ENCODE data around the gene CTXN1.

CTXN1 gene

DNA sequence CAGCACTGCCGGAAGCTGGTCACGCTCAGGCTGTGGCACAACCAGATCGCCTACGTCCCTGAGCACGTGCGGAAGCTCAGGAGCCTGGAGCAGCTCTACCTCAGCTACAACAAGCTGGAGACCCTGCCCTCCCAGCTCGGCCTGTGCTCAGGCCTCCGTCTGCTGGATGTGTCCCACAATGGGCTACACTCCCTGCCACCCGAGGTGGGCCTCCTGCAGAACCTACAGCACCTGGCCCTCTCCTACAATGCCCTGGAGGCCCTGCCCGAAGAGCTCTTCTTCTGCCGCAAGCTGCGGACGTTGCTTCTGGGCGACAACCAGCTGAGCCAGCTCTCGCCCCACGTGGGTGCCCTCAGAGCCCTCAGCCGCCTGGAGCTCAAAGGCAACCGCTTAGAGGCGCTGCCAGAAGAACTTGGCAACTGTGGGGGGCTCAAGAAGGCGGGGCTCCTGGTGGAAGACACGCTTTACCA, 25.5 kb downstream of the CTXN1 start:
- H2AFZ ChIP-seq (ENCODE audit: low read depth, low read length): no peak overlapping the region
- peaks cover 11% of the 10 kb centered on the region; the same call in 1 of the 2 replicates for H4K20me1 ChIP-seq (ENCODE audit: insufficient read depth, low read length)
- H3K9me3 ChIP-seq (ENCODE audit: insufficient read depth, low read length): no peaks in the 10 kb centered on the region
- no peak overlapping the region for H3K4me2 ChIP-seq (ENCODE audit: low read length)
- no peaks in the 10 kb centered on the region for H3K27me3 ChIP-seq (ENCODE audit: low read depth, low read length)
- peaks cover 25% of the 10 kb centered on the region for H3K79me2 ChIP-seq (ENCODE audit: low read length)
- no peak overlapping the region for H3K4me3 ChIP-seq (ENCODE audit: low read length)
- no peak overlapping the region for H3K9ac ChIP-seq (ENCODE audit: low read length)
- TF ChIP-seq, protein P1, sequence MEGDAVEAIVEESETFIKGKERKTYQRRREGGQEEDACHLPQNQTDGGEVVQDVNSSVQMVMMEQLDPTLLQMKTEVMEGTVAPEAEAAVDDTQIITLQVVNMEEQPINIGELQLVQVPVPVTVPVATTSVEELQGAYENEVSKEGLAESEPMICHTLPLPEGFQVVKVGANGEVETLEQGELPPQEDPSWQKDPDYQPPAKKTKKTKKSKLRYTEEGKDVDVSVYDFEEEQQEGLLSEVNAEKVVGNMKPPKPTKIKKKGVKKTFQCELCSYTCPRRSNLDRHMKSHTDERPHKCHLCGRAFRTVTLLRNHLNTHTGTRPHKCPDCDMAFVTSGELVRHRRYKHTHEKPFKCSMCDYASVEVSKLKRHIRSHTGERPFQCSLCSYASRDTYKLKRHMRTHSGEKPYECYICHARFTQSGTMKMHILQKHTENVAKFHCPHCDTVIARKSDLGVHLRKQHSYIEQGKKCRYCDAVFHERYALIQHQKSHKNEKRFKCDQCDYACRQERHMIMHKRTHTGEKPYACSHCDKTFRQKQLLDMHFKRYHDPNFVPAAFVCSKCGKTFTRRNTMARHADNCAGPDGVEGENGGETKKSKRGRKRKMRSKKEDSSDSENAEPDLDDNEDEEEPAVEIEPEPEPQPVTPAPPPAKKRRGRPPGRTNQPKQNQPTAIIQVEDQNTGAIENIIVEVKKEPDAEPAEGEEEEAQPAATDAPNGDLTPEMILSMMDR (IDR thresholded peaks at IDR 0.05; ENCODE audit: low read depth, low read length): no peak
- TF ChIP-seq EZH2phosphoT487 (IDR thresholded peaks at IDR 0.05; ENCODE audit: low read depth): no peak
- peaks cover 16% of the 10 kb centered on the region for H3K4me1 ChIP-seq (ENCODE audit: low read length)
- H3K27ac ChIP-seq (ENCODE audit: low read length): no peak overlapping the region
- no peaks in the 10 kb centered on the region for H3K36me3 ChIP-seq (replicated peaks; ENCODE audit: low read depth, low read length)

DNA sequence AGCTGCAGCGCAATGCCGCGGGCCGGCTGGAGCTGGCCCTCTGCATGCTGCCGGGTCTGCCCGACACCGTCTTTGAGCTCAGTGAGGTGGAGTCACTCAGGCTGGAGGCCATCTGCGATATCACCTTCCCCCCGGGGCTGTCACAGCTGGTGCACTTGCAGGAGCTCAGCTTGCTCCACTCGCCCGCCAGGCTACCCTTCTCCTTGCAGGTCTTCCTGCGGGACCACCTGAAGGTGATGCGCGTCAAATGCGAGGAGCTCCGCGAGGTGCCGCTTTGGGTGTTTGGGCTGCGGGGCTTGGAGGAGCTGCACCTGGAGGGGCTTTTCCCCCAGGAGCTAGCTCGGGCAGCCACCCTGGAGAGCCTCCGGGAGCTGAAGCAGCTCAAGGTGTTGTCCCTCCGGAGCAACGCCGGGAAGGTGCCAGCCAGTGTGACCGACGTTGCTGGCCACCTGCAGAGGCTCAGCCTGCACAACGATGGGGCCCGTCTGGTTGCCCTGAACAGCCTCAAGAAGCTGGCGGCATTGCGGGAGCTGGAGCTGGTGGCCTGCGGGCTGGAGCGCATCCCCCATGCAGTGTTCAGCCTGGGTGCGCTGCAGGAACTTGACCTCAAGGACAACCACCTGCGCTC, 26.1 kb downstream of the CTXN1 start:
- TF ChIP-seq, protein P1 (IDR thresholded peaks at IDR 0.05; ENCODE audit: low read depth, low read length): no peak
- TF ChIP-seq EZH2phosphoT487 (IDR thresholded peaks at IDR 0.05; ENCODE audit: low read depth): no peak
- Histone ChIP-seq H3K27ac (ENCODE audit: low read length) (no peak overlapping the region), H3K4me2 (ENCODE audit: low read length) (no peak overlapping the region), H3K4me3 (ENCODE audit: low read length) (no peak overlapping the region), H3K9ac (ENCODE audit: low read length) (no peak overlapping the region), H3K36me3 (replicated peaks; ENCODE audit: low read depth, low read length) (no peaks in the 10 kb centered on the region), H2AFZ (ENCODE audit: low read depth, low read length) (no peak overlapping the region), H4K20me1 (ENCODE audit: insufficient read depth, low read length) (peaks cover 6% of the 10 kb centered on the region; the same call in 1 of the 2 replicates), H3K79me2 (ENCODE audit: low read length) (peaks cover 19% of the 10 kb centered on the region), H3K4me1 (ENCODE audit: low read length) (peaks cover 11% of the 10 kb centered on the region), H3K27me3 (ENCODE audit: low read depth, low read length) (no peaks in the 10 kb centered on the region), H3K9me3 (ENCODE audit: insufficient read depth, low read length) (no peaks in the 10 kb centered on the region)

DNA sequence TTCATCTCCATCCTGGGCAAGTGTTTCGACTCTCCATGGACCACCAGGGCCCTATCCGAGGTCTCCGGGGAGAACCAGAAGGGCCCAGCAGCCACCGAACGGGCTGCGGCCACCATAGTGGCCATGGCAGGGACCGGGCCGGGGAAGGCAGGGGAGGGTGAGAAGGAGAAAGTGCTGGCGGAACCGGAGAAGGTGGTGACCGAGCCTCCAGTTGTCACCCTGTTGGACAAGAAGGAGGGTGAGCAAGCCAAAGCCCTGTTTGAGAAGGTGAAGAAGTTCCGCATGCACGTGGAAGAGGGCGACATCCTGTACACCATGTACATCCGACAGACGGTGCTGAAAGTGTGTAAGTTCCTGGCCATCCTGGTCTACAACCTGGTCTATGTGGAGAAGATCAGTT, 27.0 kb downstream of the CTXN1 start:
- no peaks in the 10 kb centered on the region for H3K36me3 ChIP-seq (replicated peaks; ENCODE audit: low read depth, low read length)
- no peak overlapping the region for H3K27ac ChIP-seq (ENCODE audit: low read length)
- no peak overlapping the region for H2AFZ ChIP-seq (ENCODE audit: low read depth, low read length)
- H3K4me1 ChIP-seq (ENCODE audit: low read length): peaks cover 7% of the 10 kb centered on the region
- H3K4me2 ChIP-seq (ENCODE audit: low read length): no peak overlapping the region
- TF ChIP-seq EZH2phosphoT487 (IDR thresholded peaks at IDR 0.05; ENCODE audit: low read depth): no peak
- TF ChIP-seq, protein P1 (IDR thresholded peaks at IDR 0.05; ENCODE audit: low read depth, low read length): no peak
- H3K27me3 ChIP-seq (ENCODE audit: low read depth, low read length): no peaks in the 10 kb centered on the region
- peaks cover 10% of the 10 kb centered on the region for H3K79me2 ChIP-seq (ENCODE audit: low read length)
- H3K9ac ChIP-seq (ENCODE audit: low read length): no peak overlapping the region
- H4K20me1 ChIP-seq (ENCODE audit: insufficient read depth, low read length): no peaks in the 10 kb centered on the region
- no peak overlapping the region for H3K4me3 ChIP-seq (ENCODE audit: low read length)
- no peaks in the 10 kb centered on the region for H3K9me3 ChIP-seq (ENCODE audit: insufficient read depth, low read length)

DNA sequence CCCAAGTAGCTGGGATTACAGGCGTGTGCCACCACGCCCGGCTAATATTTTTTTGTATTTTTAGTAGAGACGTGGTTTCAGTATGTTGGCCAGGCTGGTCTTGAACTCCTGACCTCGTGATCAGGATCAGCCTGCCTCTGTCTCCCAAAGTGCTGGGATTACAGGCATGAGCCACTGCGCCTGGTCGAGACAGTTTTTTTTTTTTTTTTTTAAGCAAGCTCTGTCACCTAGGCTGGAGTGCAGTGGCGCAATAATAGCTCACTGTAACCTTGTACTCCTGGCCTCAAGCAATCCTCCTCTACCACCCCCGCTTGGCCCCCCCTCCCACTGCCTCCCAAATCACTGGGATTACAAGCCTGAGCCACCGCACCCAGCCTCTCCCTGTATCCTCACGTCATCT, 28.6 kb downstream of the CTXN1 start:
- Histone ChIP-seq H3K4me2 (ENCODE audit: low read length) (no peak overlapping the region), H3K79me2 (ENCODE audit: low read length) (no peaks in the 10 kb centered on the region), H3K4me1 (ENCODE audit: low read length) (no peaks in the 10 kb centered on the region), H3K4me3 (ENCODE audit: low read length) (no peak overlapping the region), H3K36me3 (replicated peaks; ENCODE audit: low read depth, low read length) (no peaks in the 10 kb centered on the region), H3K9me3 (ENCODE audit: insufficient read depth, low read length) (no peaks in the 10 kb centered on the region), H2AFZ (ENCODE audit: low read depth, low read length) (no peak overlapping the region), H3K27me3 (ENCODE audit: low read depth, low read length) (no peaks in the 10 kb centered on the region), H3K27ac (ENCODE audit: low read length) (no peak overlapping the region), H4K20me1 (ENCODE audit: insufficient read depth, low read length) (no peaks in the 10 kb centered on the region), H3K9ac (ENCODE audit: low read length) (no peak overlapping the region)
- TF ChIP-seq, protein P1 (IDR thresholded peaks at IDR 0.05; ENCODE audit: low read depth, low read length): no peak
- TF ChIP-seq EZH2phosphoT487 (IDR thresholded peaks at IDR 0.05; ENCODE audit: low read depth): no peak

Measured in OCI-LY3 (cell line).